Endothelial cell of umbilical vein (primary cell): ENCODE results near the gene TMIGD2. TPM values are rescaled to one million over a fixed set of nuclear protein-coding genes. Genes with fewer than 3 reads are reported as not detected.
A peak's percentile ranks its signal among the peaks of the same experiment; 100 is the strongest.

Experiments
- BruUV-seq: library from RNA; stranded (reverse); fragments of 400-500 nt; replicated peaks from 2 replicates; lab custom pipeline; 2021; lab: Mats Ljungman, UMichigan
- CTCF ChIA-PET: fragments of 300-600, 350-600 bp; sonication (Branson Sonifier 250); formaldehyde crosslinking; loops from one replicate; lab custom pipeline; 2021; ENCODE audit warnings: antibody characterized with exemption, inconsistent platforms; lab: Charles Lee
- POLR2A ChIA-PET: fragments of 300-600, 350-600 bp; sonication (Branson Sonifier 250); formaldehyde crosslinking; loops from one replicate; lab custom pipeline; 2021; ENCODE audit warnings: antibody characterized with exemption, inconsistent platforms; lab: Charles Lee
- DNase-seq: peaks from one replicate; pipeline ENCODE4 v3.0.0-alpha.2; 2011; ENCODE audit warnings: low read depth, low spot score
- FAIRE-seq: peaks from 2 replicates; lab custom pipeline; 2011; peaks lifted over from hg19 to GRCh38; lab: Jason Lieb, UNC
- H2AFZ ChIP-seq: 2 replicates; pipeline ENCODE4 v1.6.0; 2012; ENCODE audit warnings: low read depth, low read length, control low read depth, inconsistent platforms
- H3K27ac ChIP-seq: 2 replicates; pipeline ENCODE4 v1.5.1; 2011; ENCODE audit warnings: low read depth, mild to moderate bottlenecking, control low read depth, low read length, moderate library complexity; ENCODE audit not compliant: insufficient read depth
- H3K27me3 ChIP-seq, 2 experiments: 2 replicates each; pipeline versions ENCODE4 v1.6.0 to v1.6.1; 2011; ENCODE audit warnings: low read length in 2 of 2, mixed read lengths in 1 of 2; ENCODE audit not compliant: control insufficient read depth in 2 of 2, insufficient read depth in 2 of 2
- H3K36me3 ChIP-seq, 2 experiments: 2 replicates in 1 of 2; 3 replicates in 1 of 2; pipeline ENCODE4 v1.5.1; 2011; ENCODE audit warnings: low read length in 2 of 2, mild to moderate bottlenecking in 1 of 2, moderate library complexity in 1 of 2; ENCODE audit not compliant: control insufficient read depth in 2 of 2, insufficient read depth in 2 of 2; ENCODE audit errors: extremely low read depth in 1 of 2
- H3K4me1 ChIP-seq: 3 replicates; pipeline ENCODE4 v1.5.1; 2011; ENCODE audit warnings: mild to moderate bottlenecking, low read length; ENCODE audit not compliant: control insufficient read depth, insufficient read depth; ENCODE audit errors: extremely low read depth
- H3K4me2 ChIP-seq: 2 replicates; pipeline ENCODE4 v1.6.1; 2011; ENCODE audit warnings: low read length, control low read depth, mixed read lengths; ENCODE audit not compliant: insufficient read depth
- H3K4me3 ChIP-seq, 3 experiments: fragments of 200-600 bp in 1 of 3; sonication (generic), shearing (Covaris generic) in 1 of 3; replicated peaks in 1 of 3; 2 replicates each; pipeline ENCODE4 v1.5.1; 2011 to 2016; ENCODE audit warnings: control low read depth in 3 of 3, low read length in 3 of 3, mild to moderate bottlenecking in 2 of 3, inconsistent platforms in 1 of 3, low read depth in 1 of 3, moderate library complexity in 1 of 3; ENCODE audit not compliant: insufficient read depth in 1 of 3
- H3K79me2 ChIP-seq: 2 replicates; pipeline ENCODE4 v1.6.0; 2012; ENCODE audit warnings: low read length, inconsistent platforms; ENCODE audit not compliant: control insufficient read depth, insufficient read depth
- H3K9ac ChIP-seq: replicated peaks from 2 replicates; pipeline ENCODE3; 2011; ENCODE audit warnings: low read length, control low read depth; ENCODE audit not compliant: insufficient read depth; ENCODE audit errors: extremely low read depth
- H3K9me1 ChIP-seq: replicated peaks from 3 replicates; pipeline ENCODE4 v1.6.0; 2011; ENCODE audit warnings: mild to moderate bottlenecking, low read length; ENCODE audit not compliant: control insufficient read depth, insufficient read depth; ENCODE audit errors: extremely low read depth
- H3K9me3 ChIP-seq: replicated peaks from 2 replicates; pipeline ENCODE4 v1.5.1; 2012; ENCODE audit warnings: low read length, inconsistent platforms; ENCODE audit not compliant: control insufficient read depth, insufficient read depth
- H4K20me1 ChIP-seq: replicated peaks from 2 replicates; pipeline ENCODE3; 2011; ENCODE audit warnings: mild to moderate bottlenecking, low read length; ENCODE audit not compliant: control insufficient read depth, insufficient read depth; ENCODE audit errors: extremely low read depth
- POLR2A ChIP-seq: IDR thresholded peaks from 2 replicates; pipeline ENCODE4 v1.6.1; 2012; ENCODE audit warnings: low read depth, mild to moderate bottlenecking, control low read depth, low read length
- dilution Hi-C: fragments of 300-500 bp; cut with MboI; formaldehyde crosslinking; loops from one replicate; pipeline ENCODE4 v1.15.0; 2019; ENCODE audit warnings: low sequenced_read_pairs; ENCODE audit not compliant: extremely low pct_ligation_motif_present
- intact Hi-C: fragments of 100-400 bp; cut with micrococcal nuclease; formaldehyde crosslinking; loops from one replicate; pipeline ENCODE4 v1.10.0; 2022
- polyA plus RNA-seq, 4 experiments: library from polyadenylated mRNA; depleted of rRNA in 3 of 4; stranded (reverse) in 3 of 4; unstranded in 1 of 4; fragments of >200 nt; gene quantifications; 2 replicates each; pipeline versions ENCODE4 v1.2.1 to v1.2.3, GENCODE V29; 2011 to 2012; ENCODE audit warnings: missing spikeins in 1 of 4
- total RNA-seq: library from RNA; stranded (reverse); gene quantifications from 2 replicates; pipeline ENCODE4 v1.2.3, GENCODE V29; 2021
- TF ChIP-seq, protein P1 (sequence below), 2 donors: IDR thresholded peaks; 1 replicate in 1 of 2; 2 replicates in 1 of 2; pipeline ENCODE4 v1.5.1; 2011; ENCODE audit warnings: low read length in 2 of 2, mild to moderate bottlenecking in 2 of 2, moderate library complexity in 2 of 2, control low read depth in 1 of 2, inconsistent platforms in 1 of 2, low read depth in 1 of 2; ENCODE audit not compliant: insufficient read depth in 1 of 2; ENCODE audit errors: extremely low read depth in 1 of 2

Gene TMIGD2
- total and polyA plus RNA-seq, 2 donors (not counting 3 experiments of a cell fraction or from before 2014, with no cell fraction given) = not detected

DNA sequence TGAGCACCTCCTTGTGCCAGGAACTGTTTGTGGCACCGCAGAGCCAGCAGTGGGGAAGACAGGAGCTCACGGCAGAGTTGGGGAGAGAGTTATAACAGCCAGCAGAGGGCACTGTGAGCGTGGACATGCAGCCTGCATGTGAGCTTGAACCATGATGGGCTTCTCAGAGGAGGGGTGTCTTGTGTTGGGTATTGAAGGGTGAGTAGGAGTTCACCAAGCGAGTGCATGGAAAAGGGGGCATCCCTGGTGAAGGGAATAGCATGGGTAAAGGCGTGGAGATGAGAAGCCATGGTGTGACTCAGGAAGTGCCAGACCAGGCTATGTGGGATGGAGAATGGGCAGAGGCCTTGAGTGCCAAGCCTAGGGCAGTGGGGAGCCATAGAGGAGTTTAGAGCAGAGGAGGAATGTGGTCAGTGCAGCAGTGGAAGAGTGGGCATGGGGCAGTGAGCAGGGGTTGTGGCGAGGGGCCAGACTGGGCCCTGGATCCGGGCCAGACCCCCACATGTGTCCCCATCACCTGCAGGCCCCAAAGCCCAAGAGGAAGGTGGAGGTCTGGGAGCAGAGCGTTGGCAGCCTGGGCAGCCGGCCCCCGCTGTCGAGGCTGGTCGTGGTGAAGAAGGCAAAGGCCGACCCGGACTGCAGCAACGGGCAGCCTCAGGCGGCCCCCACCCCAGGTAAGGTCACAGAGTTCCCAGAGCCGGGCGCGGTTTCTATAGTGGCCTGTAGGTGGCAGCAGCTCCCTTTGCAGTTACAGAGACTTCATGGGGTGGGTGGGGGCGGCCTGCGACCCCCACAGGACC lies 34.9 kb downstream of the TMIGD2 start:
- no peak for TF ChIP-seq POLR2A
- TF ChIP-seq, protein P1, sequence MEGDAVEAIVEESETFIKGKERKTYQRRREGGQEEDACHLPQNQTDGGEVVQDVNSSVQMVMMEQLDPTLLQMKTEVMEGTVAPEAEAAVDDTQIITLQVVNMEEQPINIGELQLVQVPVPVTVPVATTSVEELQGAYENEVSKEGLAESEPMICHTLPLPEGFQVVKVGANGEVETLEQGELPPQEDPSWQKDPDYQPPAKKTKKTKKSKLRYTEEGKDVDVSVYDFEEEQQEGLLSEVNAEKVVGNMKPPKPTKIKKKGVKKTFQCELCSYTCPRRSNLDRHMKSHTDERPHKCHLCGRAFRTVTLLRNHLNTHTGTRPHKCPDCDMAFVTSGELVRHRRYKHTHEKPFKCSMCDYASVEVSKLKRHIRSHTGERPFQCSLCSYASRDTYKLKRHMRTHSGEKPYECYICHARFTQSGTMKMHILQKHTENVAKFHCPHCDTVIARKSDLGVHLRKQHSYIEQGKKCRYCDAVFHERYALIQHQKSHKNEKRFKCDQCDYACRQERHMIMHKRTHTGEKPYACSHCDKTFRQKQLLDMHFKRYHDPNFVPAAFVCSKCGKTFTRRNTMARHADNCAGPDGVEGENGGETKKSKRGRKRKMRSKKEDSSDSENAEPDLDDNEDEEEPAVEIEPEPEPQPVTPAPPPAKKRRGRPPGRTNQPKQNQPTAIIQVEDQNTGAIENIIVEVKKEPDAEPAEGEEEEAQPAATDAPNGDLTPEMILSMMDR (IDR thresholded peaks at IDR 0.05; ENCODE audit: extremely low read depth in 1 of 2, insufficient read depth in 1 of 2, low read depth in 1 of 2, low read length in 2 of 2) = peak; percentile 66 to 88
- Histone ChIP-seq H3K4me3 (no peak overlapping the region), H3K4me1 (no peaks in the 10 kb centered on the region), H3K27me3 (no peaks in the 10 kb centered on the region), H3K9me1 (no peaks in the 10 kb centered on the region), H3K9ac (no peak overlapping the region), H3K27ac (no peak overlapping the region), H4K20me1 (no peaks in the 10 kb centered on the region), H3K79me2 (no peaks in the 10 kb centered on the region), H3K36me3 (peaks cover 0 to 17% of the 10 kb centered on the region in 2 experiments), H2AFZ (no peak overlapping the region), H3K9me3 (no peaks in the 10 kb centered on the region), H3K4me2 (no peak overlapping the region)
- intact Hi-C loops = loop anchor here (1.0 kb wide), 2 partner anchors 85 to 132 kb away; no protein-coding TSS in a partner anchor
- DNase-seq (peak; percentile 26), FAIRE-seq (no peak)
- ChIA-PET POLR2A (no interaction called here), CTCF (interaction anchor here (0.6 to 4.9 kb wide), 39 partner anchors 8 to 524 kb away, joined by 3 to 120 read pairs (median 4); partner anchors contain the start of genes CHAF1A, EBI3, MPND and PLIN4)
- dilution Hi-C loops = no loop called here
- no TSS peak for BruUV-seq
